Hematopoietic multipotent progenitor cell treated with erythropoietin and hydrocortisone succinate and interleukin-3 and kit ligand, for 17 days (in vitro differentiated cells): ENCODE data around the gene SLC17A6.

Source experiments
- DNase-seq: peaks from one replicate; pipeline ENCODE4 v3.0.0-alpha.2; 2015; ENCODE audit warnings: low spot score

The SLC17A6 gene

GRCh38 chr11:22389526-22390282 lies 51.5 kb downstream of the SLC17A6 start:
- DNase-seq = no peak

- no peak for DNase-seq
Observed at GRCh38 chr11:22390283-22390655, 52.1 kb downstream of the SLC17A6 start.

GRCh38 chr11:22392561-22392960 lies 54.4 kb downstream of the SLC17A6 start:
- no peak for DNase-seq

- no peak for DNase-seq
Observed at GRCh38 chr11:22405377-22405776, 67.2 kb downstream of the SLC17A6 start.

GRCh38 chr11:22407267-22407666 lies 69.1 kb downstream of the SLC17A6 start:
- no peak for DNase-seq

GRCh38 chr11:22407921-22408320 lies 69.7 kb downstream of the SLC17A6 start:
- no peak for DNase-seq

- DNase-seq = no peak
Observed at GRCh38 chr11:22415476-22415875, 77.3 kb downstream of the SLC17A6 start.

- DNase-seq = no peak
Observed at GRCh38 chr11:22416462-22416861, 78.3 kb downstream of the SLC17A6 start.

- DNase-seq = no peak
Observed at GRCh38 chr11:22426915-22427314, 88.7 kb downstream of the SLC17A6 start.
